Measurements from ENCODE around the gene GRK5. TPM values are rescaled to one million over a fixed set of nuclear protein-coding genes. Genes with fewer than 3 reads are reported as not detected.

GRK5 gene
- total and polyA plus RNA-seq, 8 donors, result 10.9 to 95.9 (median 34.0) TPM

- intact Hi-C loops (cut with DNase I; ENCODE audit: low total_unique reads), result loop anchor here (10.0 kb wide), 1 partner anchor 238 kb away; the partner anchor contains the start of gene GRK5
- TF ChIP-seq CTCF (IDR thresholded peaks at IDR 0.05) (no peak), POLR2A (IDR thresholded peaks at IDR 0.05) (no peak), EP300 (IDR thresholded peaks at IDR 0.05) (no peak), POLR2AphosphoS5 (IDR thresholded peaks at IDR 0.05) (no peak)
- Histone ChIP-seq H3K36me3 (peaks cover 5 to 80% (median 75%) of the 10 kb centered on the region in 4 donors), H3K9me3 (no peaks in the 10 kb centered on the region), H3K27me3 (no peaks in the 10 kb centered on the region), H3K4me1 (peaks cover 0 to 6% (median 3%) of the 10 kb centered on the region in 4 donors), H3K4me3 (no peak overlapping the region), H3K27ac (peak overlapping the region in 1 of 5 donors; percentile 78)
- no peak for DNase-seq
- WGBS, 5 donors, result 93 to 95% (median 94%) methylated on average over 4 of the region's 4 CpGs
Measured at GRCh38 chr10:119442758-119443060, 235.3 kb downstream of the GRK5 start.

DNA sequence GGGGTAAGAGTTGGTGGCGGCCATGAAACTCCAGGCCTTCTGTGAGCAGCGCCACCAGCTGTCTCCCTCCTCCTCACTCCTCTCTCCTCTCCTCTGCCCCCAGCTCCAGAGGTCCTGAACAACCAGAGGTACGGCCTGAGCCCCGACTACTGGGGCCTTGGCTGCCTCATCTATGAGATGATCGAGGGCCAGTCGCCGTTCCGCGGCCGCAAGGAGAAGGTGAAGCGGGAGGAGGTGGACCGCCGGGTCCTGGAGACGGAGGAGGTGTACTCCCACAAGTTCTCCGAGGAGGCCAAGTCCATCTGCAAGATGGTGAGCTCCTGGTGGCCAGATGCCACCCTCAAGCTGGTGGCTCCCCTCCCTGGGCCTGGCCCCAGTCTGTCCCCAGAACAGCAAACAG lies 236.1 kb downstream of the GRK5 start:
- Histone ChIP-seq H3K9me3 (no peaks in the 10 kb centered on the region), H3K27ac (peak overlapping the region in 1 of 5 donors; percentile 32), H3K4me3 (no peak overlapping the region), H3K4me1 (peaks cover 0 to 6% (median 3%) of the 10 kb centered on the region in 4 donors), H3K36me3 (peaks cover 8 to 80% (median 75%) of the 10 kb centered on the region in 4 donors), H3K27me3 (no peaks in the 10 kb centered on the region)
- intact Hi-C loops (cut with DNase I; ENCODE audit: low total_unique reads), result loop anchor here (10.0 kb wide), 1 partner anchor 239 kb away; the partner anchor contains the start of gene GRK5
- 90 to 96% (median 92%) methylated on average over 10 to 15 of the region's 15 CpGs for WGBS, 5 donors
- DNase-seq, result no peak
- TF ChIP-seq CTCF (IDR thresholded peaks at IDR 0.05), result no peak
- TF ChIP-seq POLR2AphosphoS5 (IDR thresholded peaks at IDR 0.05), result no peak
- no peak for TF ChIP-seq POLR2A (IDR thresholded peaks at IDR 0.05)
- TF ChIP-seq EP300 (IDR thresholded peaks at IDR 0.05), result no peak

DNA sequence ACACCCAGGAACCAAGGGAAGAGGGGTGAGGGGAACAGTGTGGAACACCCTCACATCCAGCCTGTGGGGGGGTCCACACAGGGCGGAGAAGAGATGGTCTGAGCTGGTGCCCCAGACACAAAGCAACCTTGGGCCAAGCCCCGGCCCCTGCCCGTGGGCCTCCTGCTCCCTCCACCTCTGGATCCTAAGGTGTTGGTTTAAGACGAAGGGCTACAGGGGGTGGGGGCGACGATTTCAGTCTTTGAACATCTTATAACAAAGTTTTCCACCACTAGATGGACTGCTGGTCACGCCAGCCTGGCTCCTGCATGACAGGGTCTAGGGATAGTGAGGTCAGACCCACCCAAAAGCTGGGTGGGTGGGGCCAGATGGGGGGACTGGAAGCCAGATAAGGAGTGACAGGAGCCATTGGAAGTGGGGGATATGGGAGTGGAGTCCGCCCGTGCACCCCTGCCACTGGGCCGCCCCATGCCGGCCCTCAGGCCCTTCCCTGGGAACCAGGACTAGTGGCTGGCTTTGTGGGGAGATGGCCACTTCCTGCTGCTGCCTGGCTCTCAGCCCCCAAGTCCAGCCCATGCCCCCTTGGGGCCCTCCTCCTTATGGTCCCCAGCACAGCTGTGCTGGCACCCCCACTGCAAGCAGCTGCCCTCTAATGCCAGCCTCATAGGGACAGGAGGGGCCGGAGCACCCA lies 236.7 kb downstream of the GRK5 start:
- no peak for DNase-seq
- Histone ChIP-seq H3K4me1 (peaks cover 0 to 6% (median 3%) of the 10 kb centered on the region in 4 donors), H3K4me3 (no peak overlapping the region), H3K27me3 (no peaks in the 10 kb centered on the region), H3K36me3 (peaks cover 8 to 80% (median 76%) of the 10 kb centered on the region in 4 donors), H3K27ac (peak overlapping the region in 2 of 5 donors; percentile 2 to 32), H3K9me3 (no peaks in the 10 kb centered on the region)
- TF ChIP-seq EP300 (IDR thresholded peaks at IDR 0.05), result no peak
- no peak for TF ChIP-seq POLR2A (IDR thresholded peaks at IDR 0.05)
- TF ChIP-seq CTCF (IDR thresholded peaks at IDR 0.05), result no peak
- TF ChIP-seq POLR2AphosphoS5 (IDR thresholded peaks at IDR 0.05), result no peak
- intact Hi-C loops (cut with DNase I; ENCODE audit: low total_unique reads), result loop anchor here (10.0 kb wide), 1 partner anchor 239 kb away; the partner anchor contains the start of gene GRK5
- WGBS, 5 donors, result 85 to 94% (median 88%) methylated on average over 10 to 12 of the region's 12 CpGs

GRCh38 chr10:119444866-119445265 lies 237.5 kb downstream of the GRK5 start:
- Histone ChIP-seq H3K9me3 (no peaks in the 10 kb centered on the region), H3K27ac (peak overlapping the region in 1 of 5 donors; percentile 2), H3K4me3 (no peak overlapping the region), H3K36me3 (peaks cover 8 to 78% (median 75%) of the 10 kb centered on the region in 4 donors), H3K4me1 (peaks cover 0 to 6% (median 3%) of the 10 kb centered on the region in 4 donors), H3K27me3 (no peaks in the 10 kb centered on the region)
- TF ChIP-seq POLR2AphosphoS5 (IDR thresholded peaks at IDR 0.05) (no peak), CTCF (IDR thresholded peaks at IDR 0.05) (no peak), EP300 (IDR thresholded peaks at IDR 0.05) (no peak), POLR2A (IDR thresholded peaks at IDR 0.05) (no peak)
- peak in 1 of 2 donors; percentile 24 for DNase-seq
- 60 to 81% (median 75%) methylated on average over 5 to 10 of the region's 10 CpGs for WGBS, 5 donors
- intact Hi-C loops (cut with DNase I; ENCODE audit: low total_unique reads), result loop anchor here (10.0 kb wide), 1 partner anchor 240 kb away; the partner anchor contains the start of gene GRK5
